ENCODE data around the gene BIRC2.

BIRC2 gene

DNA sequence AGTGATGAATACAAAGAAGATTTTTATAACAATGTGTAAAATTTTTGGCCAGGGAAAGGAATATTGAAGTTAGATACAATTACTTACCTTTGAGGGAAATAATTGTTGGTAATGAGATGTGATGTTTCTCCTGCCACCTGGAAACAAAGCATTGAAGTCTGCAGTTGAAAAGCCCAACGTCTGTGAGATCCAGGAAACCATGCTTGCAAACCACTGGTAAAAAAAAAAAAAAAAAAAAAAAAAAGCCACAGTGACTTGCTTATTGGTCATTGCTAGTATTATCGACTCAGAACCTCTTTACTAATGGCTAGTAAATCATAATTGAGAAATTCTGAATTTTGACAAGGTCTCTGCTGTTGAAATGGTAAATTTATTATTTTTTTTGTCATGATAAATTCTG is 24.5 kb upstream of the BIRC2 start:
- TF ChIP-seq, protein P1, sequence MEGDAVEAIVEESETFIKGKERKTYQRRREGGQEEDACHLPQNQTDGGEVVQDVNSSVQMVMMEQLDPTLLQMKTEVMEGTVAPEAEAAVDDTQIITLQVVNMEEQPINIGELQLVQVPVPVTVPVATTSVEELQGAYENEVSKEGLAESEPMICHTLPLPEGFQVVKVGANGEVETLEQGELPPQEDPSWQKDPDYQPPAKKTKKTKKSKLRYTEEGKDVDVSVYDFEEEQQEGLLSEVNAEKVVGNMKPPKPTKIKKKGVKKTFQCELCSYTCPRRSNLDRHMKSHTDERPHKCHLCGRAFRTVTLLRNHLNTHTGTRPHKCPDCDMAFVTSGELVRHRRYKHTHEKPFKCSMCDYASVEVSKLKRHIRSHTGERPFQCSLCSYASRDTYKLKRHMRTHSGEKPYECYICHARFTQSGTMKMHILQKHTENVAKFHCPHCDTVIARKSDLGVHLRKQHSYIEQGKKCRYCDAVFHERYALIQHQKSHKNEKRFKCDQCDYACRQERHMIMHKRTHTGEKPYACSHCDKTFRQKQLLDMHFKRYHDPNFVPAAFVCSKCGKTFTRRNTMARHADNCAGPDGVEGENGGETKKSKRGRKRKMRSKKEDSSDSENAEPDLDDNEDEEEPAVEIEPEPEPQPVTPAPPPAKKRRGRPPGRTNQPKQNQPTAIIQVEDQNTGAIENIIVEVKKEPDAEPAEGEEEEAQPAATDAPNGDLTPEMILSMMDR (IDR thresholded peaks at IDR 0.05; ENCODE audit: low read length, missing control alignments) = no peak
- H3K4me3 ChIP-seq (replicated peaks; ENCODE audit: low read depth, low read length) = no peak overlapping the region
- no peak for DNase-seq (ENCODE audit: low read depth)

GRCh38 chr11:102323542-102324251 is 23.3 kb upstream of the BIRC2 start:
- H3K4me3 ChIP-seq (replicated peaks; ENCODE audit: low read depth, low read length) = no peak overlapping the region
- peak; percentile 64 for DNase-seq (ENCODE audit: low read depth)
- TF ChIP-seq, protein P1 (IDR thresholded peaks at IDR 0.05; ENCODE audit: low read length, missing control alignments) = no peak

DNA sequence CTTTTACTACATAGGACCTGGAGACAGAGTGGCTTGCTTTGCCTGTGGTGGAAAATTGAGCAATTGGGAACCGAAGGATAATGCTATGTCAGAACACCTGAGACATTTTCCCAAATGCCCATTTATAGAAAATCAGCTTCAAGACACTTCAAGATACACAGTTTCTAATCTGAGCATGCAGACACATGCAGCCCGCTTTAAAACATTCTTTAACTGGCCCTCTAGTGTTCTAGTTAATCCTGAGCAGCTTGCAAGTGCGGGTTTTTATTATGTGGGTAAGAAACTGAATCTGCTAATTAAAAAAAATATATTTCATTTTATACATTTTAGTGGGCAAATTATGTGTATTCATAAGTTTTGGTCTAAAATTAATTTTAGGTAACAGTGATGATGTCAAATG is 21.9 kb upstream of the BIRC2 start:
- no peak for DNase-seq (ENCODE audit: low read depth)
- no peak overlapping the region for H3K4me3 ChIP-seq (replicated peaks; ENCODE audit: low read depth, low read length)
- TF ChIP-seq, protein P1 (IDR thresholded peaks at IDR 0.05; ENCODE audit: low read length, missing control alignments) = no peak

- TF ChIP-seq, protein P1 (IDR thresholded peaks at IDR 0.05; ENCODE audit: low read length, missing control alignments) = no peak
- DNase-seq (ENCODE audit: low read depth) = no peak
Observed at GRCh38 chr11:102328748-102329147, 18.3 kb upstream of the BIRC2 start.

DNA sequence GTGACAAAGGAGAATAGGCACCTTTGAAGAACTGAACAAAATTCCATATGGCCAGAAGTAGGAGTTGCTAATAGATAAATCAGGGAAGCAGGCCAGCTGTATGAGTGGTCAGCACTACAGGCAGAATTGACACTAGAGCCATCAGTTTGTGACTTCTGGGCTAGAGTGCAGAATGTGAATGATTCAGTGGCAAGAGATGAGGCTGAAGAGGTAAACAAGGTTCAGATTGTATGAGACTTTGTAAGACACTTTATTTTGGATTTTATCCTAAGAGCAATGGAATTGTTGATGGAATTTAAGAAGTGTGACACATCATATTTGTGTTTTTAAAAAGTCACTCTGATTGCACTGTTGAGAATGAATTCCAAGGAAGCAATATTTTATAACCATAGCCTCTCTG is 16.8 kb upstream of the BIRC2 start:
- H3K4me3 ChIP-seq (replicated peaks; ENCODE audit: low read depth, low read length) = no peak overlapping the region
- TF ChIP-seq, protein P1 (IDR thresholded peaks at IDR 0.05; ENCODE audit: low read length, missing control alignments) = no peak
- DNase-seq (ENCODE audit: low read depth) = no peak

More at GRCh38 chr11:102328748-102329147, 18.3 kb upstream of the BIRC2 start:
- no peak overlapping the region for H3K4me3 ChIP-seq (replicated peaks; ENCODE audit: low read depth, low read length)

- no peak overlapping the region for H3K4me3 ChIP-seq (replicated peaks; ENCODE audit: low read depth, low read length)
- TF ChIP-seq, protein P1 (IDR thresholded peaks at IDR 0.05; ENCODE audit: low read length, missing control alignments) = no peak
- no peak for DNase-seq (ENCODE audit: low read depth)
Observed at GRCh38 chr11:102331341-102331740, 15.7 kb upstream of the BIRC2 start.

DNA sequence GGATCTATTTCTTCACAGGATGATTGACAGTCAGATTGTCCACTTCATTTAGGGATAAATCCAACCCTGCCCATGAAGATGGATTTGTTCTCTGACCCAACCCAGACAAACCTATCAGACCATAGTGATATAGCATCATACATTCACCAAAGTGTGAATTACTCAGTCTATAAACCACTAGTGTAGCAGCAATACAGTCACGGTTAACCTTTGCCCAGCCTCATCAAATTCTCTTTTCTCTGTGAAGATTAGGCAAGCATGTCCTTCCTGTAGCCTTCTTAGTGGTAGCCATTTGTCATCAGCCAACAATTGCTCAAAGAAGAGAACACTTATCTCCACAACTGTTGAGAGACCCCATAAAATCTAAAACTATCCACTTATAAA is 14.4 kb upstream of the BIRC2 start:
- DNase-seq (ENCODE audit: low read depth) = no peak
- no peak overlapping the region for H3K4me3 ChIP-seq (replicated peaks; ENCODE audit: low read depth, low read length)
- TF ChIP-seq, protein P1 (IDR thresholded peaks at IDR 0.05; ENCODE audit: low read length, missing control alignments) = no peak

All from fibroblast of pulmonary artery (primary cell).